Activated CD4-positive, alpha-beta T cell treated with anti-CD3 and anti-CD28 coated beads for 36 hours (primary cell): ENCODE results near the gene ARNT2. TPM values are rescaled to one million over a fixed set of nuclear protein-coding genes. Genes with fewer than 3 reads are reported as not detected.

Experiments
- ATAC-seq: fragments of 200-7000 bp; cut with Tn5 transposase; one replicate; pipeline ENCODE4 v1.10.0; 2021; ENCODE audit warnings: mild to moderate bottlenecking, moderate library complexity
- CTCF ChIA-PET: fragments of 350-600 bp; sonication (Branson Sonifier 250); formaldehyde crosslinking; loops from one replicate; lab custom pipeline; 2021; ENCODE audit warnings: antibody characterized with exemption; lab: Charles Lee
- POLR2A ChIA-PET: fragments of 350-600 bp; sonication (Branson Sonifier 250); formaldehyde crosslinking; loops from one replicate; lab custom pipeline; 2021; ENCODE audit warnings: antibody characterized with exemption, inconsistent platforms; lab: Charles Lee
- DNase-seq: peaks from one replicate; pipeline ENCODE4 v3.0.0-alpha.2; 2020
- H3K27ac Mint-ChIP-seq: one replicate; pipeline ENCODE4 v1.8.0; 2021; ENCODE audit warnings: mixed read lengths
- H3K27me3 Mint-ChIP-seq: one replicate; pipeline ENCODE4 v1.8.0; 2021; ENCODE audit warnings: mixed read lengths
- H3K36me3 Mint-ChIP-seq: one replicate; pipeline ENCODE4 v1.8.0; 2021; ENCODE audit warnings: low read depth, mixed read lengths
- H3K4me1 Mint-ChIP-seq: one replicate; pipeline ENCODE4 v1.8.0; 2021; ENCODE audit warnings: mixed read lengths
- H3K4me3 Mint-ChIP-seq: one replicate; pipeline ENCODE4 v1.8.0; 2021; ENCODE audit warnings: mild to moderate bottlenecking, moderate library complexity, mixed read lengths
- H3K9me3 Mint-ChIP-seq: one replicate; pipeline ENCODE4 v1.8.0; 2021; ENCODE audit warnings: low read depth, mixed read lengths
- intact Hi-C, 2 experiments: fragments of 100-400 bp; cut with DNase I in 1 of 2; cut with micrococcal nuclease in 1 of 2; formaldehyde crosslinking; loops; one replicate each; pipeline versions ENCODE4 v1.14.2 to v1.15.1; 2022 to 2024; cut with DNase I, micrococcal nuclease
- total RNA-seq, 2 experiments: library from RNA; stranded (reverse); gene quantifications; one replicate each; pipeline ENCODE4 v1.2.3, GENCODE V29; 2021

Gene ARNT2
- total RNA-seq, 2 experiments from 2014 or later = 0.05 to 0.19 TPM

DNA sequence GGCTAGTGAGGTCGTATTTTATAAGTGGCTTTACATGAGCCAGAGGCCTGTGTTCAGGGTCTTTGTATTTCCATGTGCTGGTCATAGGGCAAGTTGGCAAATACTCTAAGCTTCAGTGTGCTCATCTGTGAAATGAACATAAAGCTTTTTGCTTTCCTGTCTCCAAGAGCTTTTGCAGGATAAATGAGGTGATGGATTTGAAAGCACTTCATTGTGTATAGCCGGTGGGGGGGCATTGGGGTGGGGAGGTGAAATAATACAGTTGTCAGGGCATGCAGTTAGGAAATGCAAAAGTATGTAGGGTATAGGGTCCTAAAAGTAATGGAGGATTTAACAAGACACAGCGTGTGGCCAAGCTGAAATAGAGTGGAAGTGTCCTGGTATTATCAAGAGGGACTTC is 67.7 kb downstream of the ARNT2 start:
- peaks cover 7% of the 10 kb centered on the region for H3K9me3 Mint-ChIP-seq
- no peaks in the 10 kb centered on the region for H3K4me1 Mint-ChIP-seq
- H3K36me3 Mint-ChIP-seq = no peaks in the 10 kb centered on the region
- ATAC-seq = no peak
- no peak for DNase-seq
- intact Hi-C loops = no loop called here
- POLR2A ChIA-PET = no interaction called here
- peaks cover 38% of the 10 kb centered on the region for H3K27me3 Mint-ChIP-seq
- H3K4me3 Mint-ChIP-seq = no peak overlapping the region
- no peak overlapping the region for H3K27ac Mint-ChIP-seq
- CTCF ChIA-PET = interaction anchor here (1.7 kb wide), 1 partner anchor 16 kb away, joined by 6 read pairs; no protein-coding TSS in a partner anchor

- H3K27ac Mint-ChIP-seq = no peak overlapping the region
- intact Hi-C loops = no loop called here
- no peaks in the 10 kb centered on the region for H3K4me1 Mint-ChIP-seq
- CTCF ChIA-PET = interaction anchor here (0.8 to 1.2 kb wide), 2 partner anchors 9 to 495 kb away, joined by 3 to 4 read pairs; no protein-coding TSS in a partner anchor
- POLR2A ChIA-PET = no interaction called here
- ATAC-seq (no peak), DNase-seq (no peak)
- no peaks in the 10 kb centered on the region for H3K36me3 Mint-ChIP-seq
- peaks cover 33% of the 10 kb centered on the region for H3K27me3 Mint-ChIP-seq
- H3K4me3 Mint-ChIP-seq = no peak overlapping the region
- peaks cover 7% of the 10 kb centered on the region for H3K9me3 Mint-ChIP-seq
These were observed 69.4 kb downstream of the ARNT2 start for GRCh38 chr15:80473286-80474223.

- intact Hi-C loops = no loop called here
- Mint-ChIP-seq H3K27me3 (peaks cover 32% of the 10 kb centered on the region), H3K9me3 (peaks cover 7% of the 10 kb centered on the region), H3K27ac (no peak overlapping the region), H3K36me3 (no peaks in the 10 kb centered on the region), H3K4me3 (no peak overlapping the region), H3K4me1 (no peaks in the 10 kb centered on the region)
- POLR2A ChIA-PET = no interaction called here
- no peak for ATAC-seq
- DNase-seq = no peak
- CTCF ChIA-PET = interaction anchor here (0.7 to 1.2 kb wide), 3 partner anchors 10 to 305 kb away, joined by 3 to 4 read pairs (median 3); partner anchors contain the start of gene CEMIP
These were observed 70.3 kb downstream of the ARNT2 start for GRCh38 chr15:80474224-80475215.

DNA sequence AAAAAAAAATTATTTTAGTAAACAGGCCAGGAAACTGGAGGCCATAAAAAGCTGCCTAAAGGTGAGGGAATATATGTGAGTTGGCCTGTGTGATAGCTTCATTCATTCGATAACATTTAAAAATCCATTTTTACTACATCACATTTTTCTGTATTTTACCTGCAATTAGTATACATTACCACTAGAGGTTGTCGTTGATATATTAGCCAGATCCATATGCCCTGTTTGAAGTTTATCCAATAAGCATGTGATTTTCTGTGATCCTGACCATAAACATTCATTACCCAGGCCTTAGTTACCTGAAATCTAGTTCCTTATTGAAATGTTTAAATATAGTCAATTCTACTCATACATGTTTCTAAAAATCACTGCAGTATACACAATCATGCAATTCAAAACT is 71.4 kb downstream of the ARNT2 start:
- Mint-ChIP-seq H3K9me3 (peaks cover 7% of the 10 kb centered on the region), H3K27ac (no peak overlapping the region), H3K4me1 (no peaks in the 10 kb centered on the region), H3K4me3 (no peak overlapping the region), H3K27me3 (peaks cover 25% of the 10 kb centered on the region), H3K36me3 (no peaks in the 10 kb centered on the region)
- intact Hi-C loops = no loop called here
- no peak for DNase-seq
- POLR2A ChIA-PET = no interaction called here
- no peak for ATAC-seq
- CTCF ChIA-PET = interaction anchor here (0.8 to 1.5 kb wide), 2 partner anchors 304 to 406 kb away, joined by 3 read pairs; partner anchors contain the start of gene CEMIP

- POLR2A ChIA-PET = no interaction called here
- DNase-seq (no peak), ATAC-seq (no peak)
- peaks cover 23% of the 10 kb centered on the region for H3K27me3 Mint-ChIP-seq
- CTCF ChIA-PET = interaction anchor here (1.5 kb wide), 1 partner anchor 406 kb away, joined by 3 read pairs; no protein-coding TSS in a partner anchor
- H3K36me3 Mint-ChIP-seq = no peaks in the 10 kb centered on the region
- intact Hi-C loops = no loop called here
- H3K9me3 Mint-ChIP-seq = peaks cover 7% of the 10 kb centered on the region
- no peak overlapping the region for H3K4me3 Mint-ChIP-seq
- H3K4me1 Mint-ChIP-seq = no peaks in the 10 kb centered on the region
- no peak overlapping the region for H3K27ac Mint-ChIP-seq
These were observed 71.9 kb downstream of the ARNT2 start for GRCh38 chr15:80476036-80476435.

DNA sequence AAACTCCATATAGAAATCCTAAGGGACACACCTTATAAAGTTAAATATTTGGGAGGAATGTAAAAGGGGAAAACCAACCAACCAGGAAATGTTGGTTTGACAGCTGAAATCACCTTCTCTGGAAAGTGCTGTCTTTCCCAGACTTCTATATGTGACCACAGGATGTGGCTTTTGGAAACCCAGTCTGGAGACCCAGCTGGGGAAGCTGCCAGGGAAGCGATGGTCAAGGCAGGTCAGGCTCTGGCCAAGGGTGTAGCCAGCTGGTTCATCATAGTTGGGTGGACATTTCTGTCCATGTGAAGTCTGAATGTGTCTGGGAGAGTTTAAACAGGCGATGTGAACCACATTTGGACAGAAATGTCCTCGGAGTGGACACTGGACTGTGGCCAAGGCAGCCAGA is 73.9 kb downstream of the ARNT2 start:
- DNase-seq = no peak
- H3K36me3 Mint-ChIP-seq = no peaks in the 10 kb centered on the region
- POLR2A ChIA-PET = no interaction called here
- H3K27me3 Mint-ChIP-seq = peaks cover 7% of the 10 kb centered on the region
- H3K27ac Mint-ChIP-seq = no peak overlapping the region
- ATAC-seq = no peak
- intact Hi-C loops = no loop called here
- no peak overlapping the region for H3K4me3 Mint-ChIP-seq
- CTCF ChIA-PET = interaction anchor here (0.5 kb wide), 1 partner anchor 513 kb away, joined by 3 read pairs; no protein-coding TSS in a partner anchor
- peaks cover 7% of the 10 kb centered on the region for H3K9me3 Mint-ChIP-seq
- no peaks in the 10 kb centered on the region for H3K4me1 Mint-ChIP-seq

- ChIA-PET CTCF (no interaction called here), POLR2A (no interaction called here)
- peaks cover 7% of the 10 kb centered on the region for H3K9me3 Mint-ChIP-seq
- no peaks in the 10 kb centered on the region for H3K36me3 Mint-ChIP-seq
- DNase-seq = no peak
- no peak overlapping the region for H3K27ac Mint-ChIP-seq
- no peak for ATAC-seq
- intact Hi-C loops = no loop called here
- no peaks in the 10 kb centered on the region for H3K4me1 Mint-ChIP-seq
- H3K4me3 Mint-ChIP-seq = no peak overlapping the region
- peaks cover 2% of the 10 kb centered on the region for H3K27me3 Mint-ChIP-seq
These were observed 75.0 kb downstream of the ARNT2 start for GRCh38 chr15:80479191-80479590.

GRCh38 chr15:80480171-80480811 is 76.1 kb downstream of the ARNT2 start:
- Mint-ChIP-seq H3K4me1 (no peaks in the 10 kb centered on the region), H3K9me3 (peaks cover 7% of the 10 kb centered on the region), H3K27me3 (no peaks in the 10 kb centered on the region), H3K36me3 (no peaks in the 10 kb centered on the region), H3K4me3 (no peak overlapping the region), H3K27ac (no peak overlapping the region)
- DNase-seq = no peak
- ATAC-seq = no peak
- ChIA-PET POLR2A (no interaction called here), CTCF (interaction anchor here (0.6 to 1.2 kb wide), 3 partner anchors 10 to 299 kb away, joined by 3 to 5 read pairs (median 4); partner anchors contain the start of gene CEMIP)
- intact Hi-C loops = no loop called here

DNA sequence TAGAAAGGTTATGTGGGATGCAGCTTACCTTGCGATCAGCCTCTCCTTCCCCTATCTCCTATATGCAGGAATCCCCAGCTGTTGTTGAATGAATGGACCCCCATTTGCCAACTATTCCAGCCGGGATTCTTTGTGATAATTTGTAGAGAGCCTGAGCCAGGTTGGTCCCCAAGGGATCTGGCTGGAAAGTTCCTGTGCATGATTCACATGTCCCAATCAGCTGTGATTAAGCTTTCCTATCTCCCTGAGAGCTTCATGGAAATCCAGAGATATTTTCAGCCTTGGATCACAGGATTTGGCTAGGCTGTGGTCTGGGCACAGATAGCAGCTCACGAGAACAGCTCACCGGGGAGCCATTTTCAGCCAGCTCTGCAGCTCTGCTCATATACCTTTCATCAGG is 76.7 kb downstream of the ARNT2 start:
- ATAC-seq (no peak), DNase-seq (no peak)
- Mint-ChIP-seq H3K9me3 (peaks cover 3% of the 10 kb centered on the region), H3K4me1 (no peaks in the 10 kb centered on the region), H3K4me3 (no peak overlapping the region), H3K27me3 (no peaks in the 10 kb centered on the region), H3K27ac (no peak overlapping the region), H3K36me3 (no peaks in the 10 kb centered on the region)
- ChIA-PET CTCF (interaction anchor here (0.6 to 1.2 kb wide), 3 partner anchors 9 to 299 kb away, joined by 3 to 5 read pairs (median 4); partner anchors contain the start of gene CEMIP), POLR2A (no interaction called here)
- intact Hi-C loops = no loop called here

GRCh38 chr15:80482696-80483095 is 78.5 kb downstream of the ARNT2 start:
- Mint-ChIP-seq H3K27ac (no peak overlapping the region), H3K4me3 (no peak overlapping the region), H3K4me1 (no peaks in the 10 kb centered on the region), H3K9me3 (no peaks in the 10 kb centered on the region), H3K36me3 (no peaks in the 10 kb centered on the region), H3K27me3 (no peaks in the 10 kb centered on the region)
- ATAC-seq = no peak
- ChIA-PET POLR2A (no interaction called here), CTCF (interaction anchor here (2.6 kb wide), 1 partner anchor 27 kb away, joined by 8 read pairs; no protein-coding TSS in a partner anchor)
- no peak for DNase-seq
- intact Hi-C loops = no loop called here
